ENCODE measurements around the gene MUC6.

DNA sequence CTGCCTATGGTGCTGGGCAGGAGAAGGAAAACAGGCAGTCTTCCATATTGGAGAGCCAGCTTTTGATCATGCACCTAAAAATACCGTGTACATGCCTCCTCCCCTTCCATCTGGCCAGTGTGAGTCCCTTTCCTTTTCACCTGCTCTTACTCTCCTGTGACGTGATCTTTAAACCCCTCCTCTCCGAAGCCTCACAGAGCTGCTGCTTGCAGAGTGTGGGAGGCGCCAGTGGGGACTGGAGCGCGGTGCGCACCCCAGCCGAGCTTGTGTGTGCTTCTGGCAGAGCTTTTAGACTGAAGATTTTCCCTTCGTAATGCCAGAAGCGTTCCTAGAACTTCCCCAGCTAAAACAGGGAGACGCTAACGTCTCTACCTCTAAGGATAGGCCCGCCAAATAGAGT lies 29.8 kb downstream of the MUC6 start:
- TF ChIP-seq, protein P1, sequence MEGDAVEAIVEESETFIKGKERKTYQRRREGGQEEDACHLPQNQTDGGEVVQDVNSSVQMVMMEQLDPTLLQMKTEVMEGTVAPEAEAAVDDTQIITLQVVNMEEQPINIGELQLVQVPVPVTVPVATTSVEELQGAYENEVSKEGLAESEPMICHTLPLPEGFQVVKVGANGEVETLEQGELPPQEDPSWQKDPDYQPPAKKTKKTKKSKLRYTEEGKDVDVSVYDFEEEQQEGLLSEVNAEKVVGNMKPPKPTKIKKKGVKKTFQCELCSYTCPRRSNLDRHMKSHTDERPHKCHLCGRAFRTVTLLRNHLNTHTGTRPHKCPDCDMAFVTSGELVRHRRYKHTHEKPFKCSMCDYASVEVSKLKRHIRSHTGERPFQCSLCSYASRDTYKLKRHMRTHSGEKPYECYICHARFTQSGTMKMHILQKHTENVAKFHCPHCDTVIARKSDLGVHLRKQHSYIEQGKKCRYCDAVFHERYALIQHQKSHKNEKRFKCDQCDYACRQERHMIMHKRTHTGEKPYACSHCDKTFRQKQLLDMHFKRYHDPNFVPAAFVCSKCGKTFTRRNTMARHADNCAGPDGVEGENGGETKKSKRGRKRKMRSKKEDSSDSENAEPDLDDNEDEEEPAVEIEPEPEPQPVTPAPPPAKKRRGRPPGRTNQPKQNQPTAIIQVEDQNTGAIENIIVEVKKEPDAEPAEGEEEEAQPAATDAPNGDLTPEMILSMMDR (IDR thresholded peaks at IDR 0.05; ENCODE audit: extremely low read depth in 1 of 2, insufficient read depth in 1 of 2, low read depth in 1 of 2, low read length in 2 of 2), result no peak
- no peak for TF ChIP-seq EZH2 (IDR thresholded peaks at IDR 0.05; ENCODE audit: borderline replicate concordance, low read depth, low read length, severe bottlenecking)
- TF ChIP-seq POLR2AphosphoS5 (IDR thresholded peaks at IDR 0.05; ENCODE audit: insufficient read depth, low read depth, low read length), result no peak
- TF ChIP-seq, protein P2, sequence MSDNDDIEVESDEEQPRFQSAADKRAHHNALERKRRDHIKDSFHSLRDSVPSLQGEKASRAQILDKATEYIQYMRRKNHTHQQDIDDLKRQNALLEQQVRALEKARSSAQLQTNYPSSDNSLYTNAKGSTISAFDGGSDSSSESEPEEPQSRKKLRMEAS (IDR thresholded peaks at IDR 0.05; ENCODE audit: insufficient read depth, insufficient read length), result no peak
- no peak for TF ChIP-seq JUN (IDR thresholded peaks at IDR 0.05; ENCODE audit: borderline replicate concordance, insufficient read depth, insufficient read length, low read depth)
- TF ChIP-seq POLR2A (IDR thresholded peaks at IDR 0.05; ENCODE audit: low read depth, low read length), result no peak
- no peak for TF ChIP-seq MYC (IDR thresholded peaks at IDR 0.05; ENCODE audit: low read depth, low read length)
